GM12878 (cell line): ENCODE data around the gene CDK17. TPM values are rescaled to one million over a fixed set of nuclear protein-coding genes. Genes with fewer than 3 reads are reported as not detected.

ENCODE experiments used
- ATAC-seq: fragments of 200-7000 bp; cut with Tn5 transposase; 3 replicates; pipeline ENCODE4 v1.9.1; 2020; ENCODE audit warnings: mild to moderate bottlenecking, moderate library complexity
- BruUV-seq: library from RNA; stranded (reverse); fragments of 400-500 nt; replicated peaks from 2 replicates; lab custom pipeline; 2021; lab: Mats Ljungman, UMichigan
- CTCF ChIA-PET: fragments of 300-600 bp; sonication (Branson Sonifier 250); formaldehyde crosslinking; extraction: SDS; loops from one replicate; lab custom pipeline; 2021; ENCODE audit warnings: inconsistent platforms; lab: Yijun Ruan, JAX
- POLR2A ChIA-PET: fragments of 350-600 bp; formaldehyde crosslinking; extraction: SDS; loops from one replicate; lab custom pipeline; 2021; ENCODE audit warnings: inconsistent platforms; lab: Charles Lee
- RAD21 ChIA-PET: fragments of 300-600 bp; sonication (Branson Sonifier 250); formaldehyde crosslinking; loops from one replicate; lab custom pipeline; 2023; ENCODE audit warnings: antibody characterized with exemption; ENCODE audit not compliant: unreplicated experiment; lab: Charles Lee
- SMC1A ChIA-PET: fragments of 300-600 bp; sonication (Branson Sonifier 250); formaldehyde crosslinking; loops from one replicate; lab custom pipeline; 2023; ENCODE audit not compliant: unreplicated experiment, uncharacterized antibody; lab: Charles Lee
- DNase-seq: peaks from one replicate; pipeline ENCODE4 v3.0.0-alpha.2; 2011; ENCODE audit warnings: low read depth, low spot score
- FAIRE-seq: peaks from 3 replicates; lab custom pipeline; 2011; peaks lifted over from hg19 to GRCh38; lab: Jason Lieb, UNC
- H2AFZ ChIP-seq: 2 replicates; pipeline ENCODE4 v1.6.0; 2011; ENCODE audit warnings: low read depth, low read length, control low read depth; ENCODE audit not compliant: control insufficient read depth
- H3K27ac ChIP-seq: 2 replicates; pipeline ENCODE4 v1.5.1; 2011; ENCODE audit warnings: control low read depth; ENCODE audit not compliant: control insufficient read depth, insufficient read depth
- H3K27me3 ChIP-seq, 2 experiments: replicated peaks in 1 of 2; 2 replicates each; pipeline versions ENCODE4 v1.6.0 to v1.6.1; 2011; ENCODE audit warnings: low read length in 1 of 2; ENCODE audit not compliant: control insufficient read depth in 2 of 2, insufficient read depth in 2 of 2
- H3K36me3 ChIP-seq, 2 experiments: 2 replicates each; pipeline ENCODE4 v1.5.1; 2011; ENCODE audit warnings: low read length in 1 of 2; ENCODE audit not compliant: control insufficient read depth in 2 of 2, insufficient read depth in 2 of 2
- H3K4me1 ChIP-seq: 2 replicates; pipeline ENCODE4 v1.6.1; 2011; ENCODE audit warnings: mild to moderate bottlenecking, low read length, moderate library complexity, mixed read lengths; ENCODE audit not compliant: control insufficient read depth, insufficient read depth
- H3K4me2 ChIP-seq: 2 replicates; pipeline ENCODE4 v1.6.0; 2011; ENCODE audit warnings: control low read depth; ENCODE audit not compliant: control insufficient read depth, insufficient read depth
- H3K4me3 ChIP-seq: fragments of 200-600 bp; sonication (generic); 2 replicates; pipeline ENCODE4 v1.5.1; 2016
- H3K79me2 ChIP-seq: 2 replicates; pipeline ENCODE4 v1.6.0; 2011; ENCODE audit warnings: low read length; ENCODE audit not compliant: control insufficient read depth, insufficient read depth
- H3K9ac ChIP-seq: 2 replicates; pipeline ENCODE4 v1.8.0; 2011; ENCODE audit warnings: low read length, control low read depth, mixed read lengths; ENCODE audit not compliant: control insufficient read depth, insufficient read depth
- H3K9me3 ChIP-seq: replicated peaks from 3 replicates; pipeline ENCODE4 v1.5.1; 2011; ENCODE audit warnings: mild to moderate bottlenecking, low read length; ENCODE audit not compliant: control insufficient read depth, insufficient read depth
- H4K20me1 ChIP-seq: 2 replicates; pipeline ENCODE4 v1.6.0; 2011; ENCODE audit not compliant: control insufficient read depth, insufficient read depth
- ATF7 ChIP-seq: fragments of 450-650 bp; IDR thresholded peaks from 2 replicates; pipeline ENCODE4 v1.6.1; 2016; ENCODE audit warnings: low read depth, mild to moderate bottlenecking
- FOS ChIP-seq: IDR thresholded peaks from 3 replicates; pipeline ENCODE4 v1.6.1; 2011; ENCODE audit warnings: borderline replicate concordance; ENCODE audit not compliant: insufficient read length; ENCODE audit errors: extremely low read depth
- NR2F1 ChIP-seq: fragments of 450-650 bp; conservative IDR thresholded peaks from 2 replicates; pipeline ENCODE4 v1.6.1; 2017; ENCODE audit warnings: mild to moderate bottlenecking
- PAX5 ChIP-seq: IDR thresholded peaks from 2 replicates; pipeline ENCODE4 v1.6.1; 2011; ENCODE audit warnings: low read depth, low read length, borderline replicate concordance
- RUNX3 ChIP-seq: IDR thresholded peaks from 2 replicates; pipeline ENCODE4 v1.6.1; 2012; ENCODE audit warnings: low read length, inconsistent platforms
- STAT3 ChIP-seq: IDR thresholded peaks from 2 replicates; pipeline ENCODE4 v1.6.1; 2011; ENCODE audit warnings: low read depth, low read length, improper control_type of control experiment
- SUPT20H ChIP-seq: IDR thresholded peaks from 2 replicates; pipeline ENCODE4 v1.6.1; 2011; ENCODE audit warnings: low read depth, mild to moderate bottlenecking, low read length, moderate library complexity, borderline replicate concordance; ENCODE audit not compliant: control insufficient read depth
- TCF3 ChIP-seq: IDR thresholded peaks from 2 replicates; pipeline ENCODE4 v1.6.1; 2012; ENCODE audit warnings: low read depth, mild to moderate bottlenecking, low read length, borderline replicate concordance; ENCODE audit not compliant: insufficient read depth
- ZNF384 ChIP-seq: IDR thresholded peaks from 2 replicates; pipeline ENCODE4 v1.6.1; 2012; ENCODE audit warnings: low read depth, mild to moderate bottlenecking, low read length, improper control_type of control experiment, borderline replicate concordance
- ZSCAN29 ChIP-seq: fragments of 450-650 bp; IDR thresholded peaks from 2 replicates; pipeline ENCODE4 v1.6.1; 2017; ENCODE audit warnings: mild to moderate bottlenecking, moderate library complexity
- ZZZ3 ChIP-seq: IDR thresholded peaks from 2 replicates; pipeline ENCODE4 v1.6.1; 2011; ENCODE audit warnings: low read depth; ENCODE audit not compliant: control insufficient read depth, insufficient read length
- WGBS: methylation state at CpG from one replicate; pipeline ENCODE4 v1.1.6; 2016; ENCODE audit warnings: low lambda C conversion rate; ENCODE audit not compliant: insufficient replicate concordance, insufficient coverage; ENCODE audit errors: missing lambda C conversion rate; 5-methylcytosine and 5-hydroxymethylcytosine counted together
- in situ Hi-C: fragments of 300-500 bp; cut with MboI; formaldehyde crosslinking; loops from 9 replicates; pipeline ENCODE4 v1.14.3; 2018; ENCODE audit warnings: mixed read lengths
- intact Hi-C: fragments of 100-400 bp; cut with micrococcal nuclease; formaldehyde crosslinking; loops from one replicate; pipeline ENCODE4 v1.14.2; 2022; ENCODE audit not compliant: unreplicated experiment
- polyA plus RNA-seq, 11 experiments: library from polyadenylated mRNA; depleted of rRNA in 4 of 11; unstranded in 6 of 11; stranded (reverse) in 5 of 11; fragments of >200 nt; fragmentation: Nextera tagmentation in 4 of 11; fragmentation: Illumina TruSeq in 1 of 11; extraction: Ambion mirVana in 4 of 11; extraction: Trizol in 1 of 11; gene quantifications; 1 replicate in 1 of 11; 2 replicates in 10 of 11; pipeline versions ENCODE4 v1.2.1 to v1.2.3, GENCODE V29; 2011 to 2016; ENCODE audit warnings: inconsistent platforms in 2 of 11, missing spikeins in 2 of 11, low read depth in 1 of 11
- total RNA-seq, 4 experiments: library from RNA; depleted of rRNA in 3 of 4; stranded (reverse); fragments of >200 nt in 3 of 4; fragmentation: Illumina TruSeq in 1 of 4; extraction: Trizol in 1 of 4; gene quantifications; 2 replicates each; pipeline versions ENCODE4 v1.2.1 to v1.2.3, GENCODE V29; 2013 to 2021
- TF ChIP-seq, protein P1 (sequence below): fragments of 450-650 bp; formaldehyde crosslinking; IDR thresholded peaks from 2 replicates; pipeline ENCODE4 v1.4.0; 2022; ENCODE audit warnings: mild to moderate bottlenecking, moderate library complexity
- TF ChIP-seq, protein P2 (sequence below): IDR thresholded peaks from 2 replicates; pipeline ENCODE4 v1.6.1; 2012; ENCODE audit warnings: low read depth, low read length, improper control_type of control experiment

Gene CDK17
- total and polyA plus RNA-seq, 10 of the 15 experiments (the other 5 are each of a cell fraction or from before 2014, with no cell fraction given): 5.6 to 45.6 (median 18.3) TPM

DNA sequence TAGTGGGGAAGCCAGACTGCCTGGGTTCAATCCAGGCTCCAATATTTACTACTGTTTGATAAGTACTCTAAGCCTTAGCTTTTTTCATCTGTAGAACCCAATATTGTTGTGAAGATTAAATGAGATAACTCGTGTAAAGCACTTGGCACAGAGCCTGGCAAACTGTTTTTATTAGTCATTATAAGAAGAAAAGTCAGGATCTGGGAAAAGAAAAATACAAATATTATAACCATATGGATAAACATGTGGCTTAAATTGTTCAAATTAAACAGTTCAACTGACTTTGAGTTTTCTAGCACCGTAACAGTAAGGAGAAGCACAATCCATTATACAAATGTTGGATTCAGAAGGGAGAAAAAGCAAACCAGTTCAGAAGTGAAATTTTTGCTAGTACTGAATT, 22.0 kb upstream of the CDK17 start (continued):
- TF ChIP-seq FOS (no peak), ZSCAN29 (no peak), NR2F1 (no peak)
- TF ChIP-seq, all 136 proteins: peak for 0

DNA sequence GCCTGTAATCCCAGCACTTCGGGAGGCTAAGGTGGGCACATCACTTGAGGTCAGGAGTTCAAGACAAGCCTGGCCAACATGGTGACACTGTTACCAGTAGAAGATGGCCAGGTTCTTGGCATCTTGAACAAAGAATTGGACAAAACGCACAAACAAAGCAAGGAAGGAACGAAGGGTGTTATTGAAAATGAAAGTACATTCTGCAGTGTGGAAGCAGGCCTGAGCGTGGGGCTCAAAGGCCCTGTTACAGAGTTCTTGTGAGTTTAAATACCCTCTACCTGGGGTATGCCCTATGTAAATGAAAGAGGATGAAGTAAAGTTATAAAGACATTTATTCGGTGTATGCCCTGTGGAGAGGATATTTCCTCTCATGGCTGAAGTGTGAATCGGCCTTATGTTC, 20.8 kb upstream of the CDK17 start:
- in situ Hi-C loops: no loop called here
- ChIA-PET RAD21 (no interaction called here), CTCF (interaction anchor here (0.6 kb wide), 1 partner anchor 158 kb away, joined by 3 read pairs; no protein-coding TSS in a partner anchor), SMC1A (interaction anchor here (1.4 to 4.0 kb wide), 2 partner anchors 14 to 17 kb away, joined by 4 to 19 read pairs; no protein-coding TSS in a partner anchor), POLR2A (no interaction called here)
- H3K4me3 ChIP-seq: no peak overlapping the region; the same call in 1 of the 2 replicates
- no TSS peak for BruUV-seq
- no peak overlapping the region; the same call in 1 of the 2 replicates for H3K9ac ChIP-seq
- no peak for DNase-seq
- no peaks in the 10 kb centered on the region for H3K79me2 ChIP-seq
- H3K4me1 ChIP-seq: peaks cover 29% of the 10 kb centered on the region
- H2AFZ ChIP-seq: peak overlapping the region; percentile 9
- ATAC-seq: no peak
- no peaks in the 10 kb centered on the region for H3K27me3 ChIP-seq
- 63% methylated on average over 6 of the region's 6 CpGs for WGBS
- no peaks in the 10 kb centered on the region for H3K9me3 ChIP-seq
- TF ChIP-seq ATF7 (no peak), PAX5 (no peak), RUNX3 (no peak), STAT3 (no peak), ZNF384 (no peak), ZZZ3 (no peak), TCF3 (no peak), SUPT20H (no peak)
- TF ChIP-seq, protein P1, sequence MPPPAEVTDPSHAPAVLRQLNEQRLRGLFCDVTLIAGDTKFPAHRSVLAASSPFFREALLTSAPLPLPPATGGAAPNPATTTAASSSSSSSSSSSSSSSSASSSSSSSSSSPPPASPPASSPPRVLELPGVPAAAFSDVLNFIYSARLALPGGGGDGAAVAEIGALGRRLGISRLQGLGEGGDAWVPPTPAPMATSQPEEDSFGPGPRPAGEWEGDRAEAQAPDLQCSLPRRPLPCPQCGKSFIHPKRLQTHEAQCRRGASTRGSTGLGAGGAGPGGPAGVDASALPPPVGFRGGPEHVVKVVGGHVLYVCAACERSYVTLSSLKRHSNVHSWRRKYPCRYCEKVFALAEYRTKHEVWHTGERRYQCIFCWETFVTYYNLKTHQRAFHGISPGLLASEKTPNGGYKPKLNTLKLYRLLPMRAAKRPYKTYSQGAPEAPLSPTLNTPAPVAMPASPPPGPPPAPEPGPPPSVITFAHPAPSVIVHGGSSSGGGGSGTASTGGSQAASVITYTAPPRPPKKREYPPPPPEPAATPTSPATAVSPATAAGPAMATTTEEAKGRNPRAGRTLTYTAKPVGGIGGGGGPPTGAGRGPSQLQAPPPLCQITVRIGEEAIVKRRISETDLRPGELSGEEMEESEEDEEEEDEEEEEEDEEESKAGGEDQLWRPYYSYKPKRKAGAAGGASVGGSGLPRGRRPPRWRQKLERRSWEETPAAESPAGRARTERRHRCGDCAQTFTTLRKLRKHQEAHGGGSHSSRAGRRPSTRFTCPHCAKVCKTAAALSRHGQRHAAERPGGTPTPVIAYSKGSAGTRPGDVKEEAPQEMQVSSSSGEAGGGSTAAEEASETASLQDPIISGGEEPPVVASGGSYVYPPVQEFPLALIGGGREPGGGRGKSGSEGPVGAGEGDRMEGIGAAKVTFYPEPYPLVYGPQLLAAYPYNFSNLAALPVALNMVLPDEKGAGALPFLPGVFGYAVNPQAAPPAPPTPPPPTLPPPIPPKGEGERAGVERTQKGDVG (CRISPR knock-in tag): no peak
- TF ChIP-seq, protein P2, sequence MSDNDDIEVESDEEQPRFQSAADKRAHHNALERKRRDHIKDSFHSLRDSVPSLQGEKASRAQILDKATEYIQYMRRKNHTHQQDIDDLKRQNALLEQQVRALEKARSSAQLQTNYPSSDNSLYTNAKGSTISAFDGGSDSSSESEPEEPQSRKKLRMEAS: no peak
- H3K4me2 ChIP-seq: peak overlapping the region; percentile 19
- intact Hi-C loops: no loop called here
- H3K27ac ChIP-seq: 0 out of 2 replicates have a peak overlapping the region, but pooled peaks have one; percentile 5
- no peak for FAIRE-seq
- H4K20me1 ChIP-seq: no peaks in the 10 kb centered on the region
- no peaks in the 10 kb centered on the region for H3K36me3 ChIP-seq
